Fibroblast of lung (primary cell): Measurements from ENCODE around the gene KIF4A. TPM values are rescaled to one million over a fixed set of nuclear protein-coding genes. Genes with fewer than 3 reads are reported as not detected.
"Not testable (repeated sequence)": the region's sequence is repeated elsewhere in the genome, so short reads cannot be mapped to it uniquely, and the experiment has no call there.

ENCODE experiments used
- DNase-seq, 2 donors: peaks; one replicate each; pipeline versions ENCODE4 v3.0.0 to v3.0.0-alpha.2; 2010; ENCODE audit warnings: low read depth in 2 of 2
- H2AFZ ChIP-seq: 2 replicates; pipeline ENCODE4 v1.5.1; 2012; ENCODE audit warnings: low read length, control low read depth, inconsistent platforms
- H3K27ac ChIP-seq: 2 replicates; pipeline ENCODE4 v1.5.1; 2011; ENCODE audit warnings: low read length, control low read depth; ENCODE audit not compliant: insufficient read depth
- H3K27me3 ChIP-seq: 2 replicates; pipeline ENCODE4 v1.5.1; 2011; ENCODE audit warnings: mild to moderate bottlenecking, low read length; ENCODE audit not compliant: control insufficient read depth, insufficient read depth
- H3K36me3 ChIP-seq: 2 replicates; pipeline ENCODE4 v1.5.1; 2011; ENCODE audit warnings: low read length; ENCODE audit not compliant: control insufficient read depth, insufficient read depth
- H3K4me1 ChIP-seq: 2 replicates; pipeline ENCODE4 v1.5.1; 2011; ENCODE audit warnings: low read length; ENCODE audit not compliant: control insufficient read depth, insufficient read depth; ENCODE audit errors: extremely low read depth
- H3K4me2 ChIP-seq: 2 replicates; pipeline ENCODE4 v1.5.1; 2011; ENCODE audit warnings: low read length, control low read depth; ENCODE audit not compliant: insufficient read depth; ENCODE audit errors: extremely low read depth
- H3K4me3 ChIP-seq, 4 experiments: fragments of 200-600 bp in 1 of 4; sonication (generic) in 1 of 4; replicated peaks in 1 of 4; 2 replicates each; pipeline ENCODE4 v1.5.1; 2011 to 2016; ENCODE audit warnings: low read length in 4 of 4, low read depth in 3 of 4, mild to moderate bottlenecking in 3 of 4, control low read depth in 2 of 4, inconsistent platforms in 1 of 4, mixed read lengths in 1 of 4; ENCODE audit not compliant: insufficient read depth in 1 of 4; ENCODE audit errors: control extremely low read depth in 1 of 4
- H3K79me2 ChIP-seq: 2 replicates; pipeline ENCODE4 v1.5.1; 2012; ENCODE audit warnings: mild to moderate bottlenecking, low read length, inconsistent platforms; ENCODE audit not compliant: control insufficient read depth, insufficient read depth
- H3K9ac ChIP-seq: 2 replicates; pipeline ENCODE4 v1.5.1; 2011; ENCODE audit warnings: mild to moderate bottlenecking, low read length, control low read depth; ENCODE audit not compliant: insufficient read depth
- H3K9me3 ChIP-seq: 2 replicates; pipeline ENCODE4 v1.5.1; 2012; ENCODE audit warnings: low read depth, low read length; ENCODE audit not compliant: control insufficient read depth, insufficient read depth
- H4K20me1 ChIP-seq: 2 replicates; pipeline ENCODE4 v1.5.1; 2011; ENCODE audit warnings: low read length; ENCODE audit not compliant: control insufficient read depth, insufficient read depth; ENCODE audit errors: extremely low read depth
- EZH2 ChIP-seq: IDR thresholded peaks from 2 replicates; pipeline ENCODE4 v1.5.1; 2012; ENCODE audit warnings: low read length, control low read depth, mild to moderate bottlenecking; ENCODE audit errors: missing control alignments
- polyA plus RNA-seq, 2 donors: library from polyadenylated mRNA; depleted of rRNA in 1 of 2; stranded (reverse) in 1 of 2; unstranded in 1 of 2; fragments of >200 nt; gene quantifications; 2 replicates each; pipeline ENCODE4 v1.2.1, GENCODE V29; 2011 to 2012; ENCODE audit warnings: missing spikeins in 1 of 2
- total RNA-seq: library from RNA; depleted of rRNA; stranded (reverse); fragments of >200 nt; gene quantifications from 2 replicates; pipeline ENCODE4 v1.2.1, GENCODE V29; 2014
- TF ChIP-seq, protein P1 (sequence below), 2 donors: IDR thresholded peaks in 1 of 2; conservative IDR thresholded peaks in 1 of 2; 1 replicate in 1 of 2; 2 replicates in 1 of 2; pipeline ENCODE4 v1.5.1; 2011 to 2012; ENCODE audit warnings: low read length in 2 of 2, control low read depth in 1 of 2, inconsistent platforms in 1 of 2, low read depth in 1 of 2, mild to moderate bottlenecking in 1 of 2

KIF4A gene
- total and polyA plus RNA-seq, 2 donors (not counting 1 experiment from before 2014, with no cell fraction given): 5.6 to 7.1 TPM

DNA sequence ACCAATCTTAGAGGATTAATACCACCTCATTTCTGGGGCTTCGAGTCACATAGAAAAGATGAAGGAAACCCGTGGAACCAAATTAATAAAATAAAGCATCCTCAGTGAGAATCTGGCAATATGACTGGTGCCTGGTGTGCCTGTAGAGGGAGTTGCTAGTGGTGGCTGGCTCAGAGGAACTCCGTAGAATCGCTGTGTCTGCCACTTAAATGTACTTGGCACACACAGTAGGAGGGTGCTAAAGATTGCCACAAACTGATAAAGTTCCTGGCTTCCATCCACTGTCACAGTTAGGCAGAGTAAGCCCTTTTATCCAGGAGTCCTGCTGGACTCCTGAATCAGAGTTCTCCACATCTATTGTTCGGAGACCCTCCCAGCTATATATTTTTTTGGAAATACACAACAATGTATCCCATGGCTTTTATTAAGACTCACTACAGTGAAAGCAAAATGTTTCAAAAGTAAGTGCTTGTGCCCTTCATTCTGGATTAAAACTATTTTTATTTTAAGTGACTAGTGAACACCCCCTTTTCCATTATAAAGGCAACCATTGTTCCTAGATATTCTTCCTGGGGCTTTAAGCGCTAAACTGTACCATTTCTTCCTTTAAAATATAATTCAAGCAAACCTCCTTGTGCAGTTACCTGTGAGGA is 56.6 kb downstream of the KIF4A start:
- Histone ChIP-seq H3K9ac (no peak overlapping the region), H3K79me2 (no peaks in the 10 kb centered on the region), H3K4me1 (no peaks in the 10 kb centered on the region), H3K9me3 (no peaks in the 10 kb centered on the region), H3K4me3 (no peak overlapping the region), H4K20me1 (no peaks in the 10 kb centered on the region), H3K36me3 (no peaks in the 10 kb centered on the region), H3K4me2 (no peak overlapping the region), H2AFZ (no peak overlapping the region), H3K27me3 (no peaks in the 10 kb centered on the region), H3K27ac (no peak overlapping the region)
- no peak for DNase-seq
- no peak for TF ChIP-seq EZH2

GRCh38 chrX:70348825-70349224 is 58.9 kb downstream of the KIF4A start:
- not testable (repeated sequence) for H3K27me3 ChIP-seq, H3K4me1 ChIP-seq, H2AFZ ChIP-seq, H3K4me3 ChIP-seq, H3K79me2 ChIP-seq, H4K20me1 ChIP-seq, DNase-seq, H3K9ac ChIP-seq, H3K27ac ChIP-seq, H3K4me2 ChIP-seq, H3K9me3 ChIP-seq, H3K36me3 ChIP-seq

DNA sequence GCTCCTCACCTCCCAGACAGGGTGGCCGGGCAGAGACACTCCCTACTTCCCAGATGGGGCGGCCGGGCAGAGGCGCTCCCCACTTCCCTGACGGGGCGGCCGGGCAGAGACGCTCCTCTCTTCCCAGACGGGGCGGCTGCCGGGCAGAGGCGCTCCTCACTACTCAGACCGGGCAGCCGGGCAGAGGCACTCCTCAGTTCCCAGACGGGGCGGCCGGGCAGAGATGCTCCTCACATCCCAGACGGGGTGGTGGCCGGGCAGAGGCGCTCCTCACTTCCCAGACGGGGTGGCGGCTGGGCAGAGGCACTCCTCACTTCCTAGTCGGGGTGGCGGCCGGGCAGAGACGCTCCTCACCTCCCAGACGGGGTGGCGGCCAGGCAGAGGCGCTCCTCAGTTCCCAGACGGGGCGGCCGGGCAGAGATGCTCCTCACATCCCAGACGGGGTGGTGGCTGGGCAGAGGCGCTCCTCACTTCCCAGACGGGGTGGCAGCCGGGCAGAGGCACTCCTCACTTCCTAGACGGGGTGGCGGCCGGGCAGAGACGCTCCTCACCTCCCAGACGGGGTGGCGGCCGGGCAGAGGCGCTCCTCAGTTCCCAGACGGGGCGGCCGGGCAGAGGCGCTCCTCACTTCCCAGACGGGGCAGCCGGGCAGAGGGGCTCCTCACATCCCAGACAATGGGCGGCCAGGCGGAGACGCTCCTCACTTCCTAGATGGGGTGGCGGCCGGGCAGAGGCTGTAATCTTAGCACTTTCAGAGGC is 59.6 kb downstream of the KIF4A start:
- not testable (repeated sequence) for H3K27ac ChIP-seq, H3K4me2 ChIP-seq, H3K4me3 ChIP-seq, H3K27me3 ChIP-seq, H3K9me3 ChIP-seq, H3K4me1 ChIP-seq, H2AFZ ChIP-seq, H3K9ac ChIP-seq, H3K79me2 ChIP-seq, H3K36me3 ChIP-seq, H4K20me1 ChIP-seq, DNase-seq

DNA sequence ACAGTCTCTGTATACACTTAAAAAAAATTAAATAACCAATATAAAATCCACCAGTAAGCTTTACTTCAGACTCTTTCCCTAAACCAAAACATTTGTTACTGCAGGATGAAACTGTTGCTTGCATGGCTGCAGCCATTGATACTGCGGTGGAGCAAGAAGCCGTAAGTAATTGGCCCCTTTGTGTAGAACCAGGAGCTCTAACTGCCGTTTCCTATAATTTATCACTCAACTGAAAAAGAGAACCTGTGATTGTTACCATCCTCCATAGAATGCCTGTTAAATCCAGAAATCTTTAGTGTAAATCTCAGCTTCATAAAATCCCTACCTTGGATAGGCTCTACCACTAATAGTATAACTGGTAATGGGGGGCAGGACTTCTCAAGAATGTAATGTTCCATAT is 62.6 kb downstream of the KIF4A start:
- Histone ChIP-seq H3K36me3 (no peaks in the 10 kb centered on the region), H3K27me3 (no peaks in the 10 kb centered on the region), H3K9ac (no peak overlapping the region), H4K20me1 (no peaks in the 10 kb centered on the region), H3K4me1 (no peaks in the 10 kb centered on the region), H3K4me3 (no peak overlapping the region), H2AFZ (no peak overlapping the region), H3K79me2 (no peaks in the 10 kb centered on the region), H3K9me3 (no peaks in the 10 kb centered on the region), H3K4me2 (no peak overlapping the region), H3K27ac (no peak overlapping the region)
- DNase-seq: no peak
- TF ChIP-seq, protein P1, sequence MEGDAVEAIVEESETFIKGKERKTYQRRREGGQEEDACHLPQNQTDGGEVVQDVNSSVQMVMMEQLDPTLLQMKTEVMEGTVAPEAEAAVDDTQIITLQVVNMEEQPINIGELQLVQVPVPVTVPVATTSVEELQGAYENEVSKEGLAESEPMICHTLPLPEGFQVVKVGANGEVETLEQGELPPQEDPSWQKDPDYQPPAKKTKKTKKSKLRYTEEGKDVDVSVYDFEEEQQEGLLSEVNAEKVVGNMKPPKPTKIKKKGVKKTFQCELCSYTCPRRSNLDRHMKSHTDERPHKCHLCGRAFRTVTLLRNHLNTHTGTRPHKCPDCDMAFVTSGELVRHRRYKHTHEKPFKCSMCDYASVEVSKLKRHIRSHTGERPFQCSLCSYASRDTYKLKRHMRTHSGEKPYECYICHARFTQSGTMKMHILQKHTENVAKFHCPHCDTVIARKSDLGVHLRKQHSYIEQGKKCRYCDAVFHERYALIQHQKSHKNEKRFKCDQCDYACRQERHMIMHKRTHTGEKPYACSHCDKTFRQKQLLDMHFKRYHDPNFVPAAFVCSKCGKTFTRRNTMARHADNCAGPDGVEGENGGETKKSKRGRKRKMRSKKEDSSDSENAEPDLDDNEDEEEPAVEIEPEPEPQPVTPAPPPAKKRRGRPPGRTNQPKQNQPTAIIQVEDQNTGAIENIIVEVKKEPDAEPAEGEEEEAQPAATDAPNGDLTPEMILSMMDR (conservative IDR thresholded peaks at IDR 0.05 in 1 of 2, IDR thresholded peaks at IDR 0.05 in 1 of 2; ENCODE audit: low read depth in 1 of 2, low read length in 2 of 2): no peak
- TF ChIP-seq EZH2: no peak
